ENCODE data around the gene CNPPD1. TPM values are rescaled to one million over a fixed set of nuclear protein-coding genes. Genes with fewer than 3 reads are reported as not detected.

CNPPD1 gene
- total and polyA plus RNA-seq, 7 donors, result 58.5 to 81.5 (median 71.7) TPM

- H3K36me3 ChIP-seq (ENCODE audit: insufficient read depth in 1 of 2, low read depth in 1 of 2), result peaks cover 3 to 67% of the 10 kb centered on the region in 2 donors
- no peaks in the 10 kb centered on the region for H3K27me3 ChIP-seq (ENCODE audit: insufficient read depth in 3 of 3, low read length in 2 of 3)
- TF ChIP-seq CTCF (IDR thresholded peaks at IDR 0.05), result peak; percentile 44
- intact Hi-C loops (cut with DNase I), result loop anchor here (1.0 to 10.0 kb wide), 5 partner anchors 29 to 783 kb away; partner anchors contain the start of genes ABCB6 (in 1 of the 2), CHPF (in 1 of the 2), CTDSP1 (in 1 of the 2) and TMEM198 (in 1 of the 2)
- ATAC-seq (peak; percentile 77 to 87 (median 80)), DNase-seq (peak; percentile 87 to 93)
- peak within 1 kb of the TSS; percentile 87 for H3K27ac ChIP-seq
- peak within 1 kb of the TSS; percentile 100 for H3K4me3 ChIP-seq
- WGBS, 3 donors, result 0 to 1% (median 0%) methylated on average over 36 to 67 of the region's 67 CpGs
- no peaks in the 10 kb centered on the region for H3K9me3 ChIP-seq
- peaks cover 31% of the 10 kb centered on the region for H3K4me1 ChIP-seq
These were observed 1.0 kb upstream of the CNPPD1 start, which contains the start of gene RETREG2 for GRCh38 chr2:219177552-219178376. Gene RETREG2 (plus strand): TSS chr2:219178275. CDS start chr2:219178353, 78 bp downstream.

- Histone ChIP-seq H3K4me3 (peak overlapping the region; percentile 100), H3K36me3 (ENCODE audit: insufficient read depth in 1 of 2, low read depth in 1 of 2) (peaks cover 2 to 58% of the 10 kb centered on the region in 2 donors), H3K27ac (peak overlapping the region; percentile 87), H3K4me1 (peaks cover 44% of the 10 kb centered on the region), H3K9me3 (no peaks in the 10 kb centered on the region), H3K27me3 (ENCODE audit: insufficient read depth in 3 of 3, low read length in 2 of 3) (no peaks in the 10 kb centered on the region)
- peak; percentile 28 to 50 (median 44) for ATAC-seq
- TF ChIP-seq CTCF (IDR thresholded peaks at IDR 0.05), result no peak
- DNase-seq, result peak; percentile 55 to 74
- intact Hi-C loops (cut with DNase I), result loop anchor here (5.0 to 10.0 kb wide), 4 partner anchors 41 to 781 kb away; partner anchors contain the start of genes ABCB6 (in 1 of the 2), CHPF (in 1 of the 2), CTDSP1 (in 1 of the 2) and TMEM198 (in 1 of the 2)
- WGBS, 3 donors, result 2 to 5% (median 3%) methylated on average over 25 to 45 of the region's 45 CpGs
These were observed 552 bp downstream of the CNPPD1 start for GRCh38 chr2:219175928-219176817.

GRCh38 chr2:219175486-219175885, 1.2 kb downstream of the CNPPD1 start:
- no peak for DNase-seq
- H3K4me1 ChIP-seq, result peaks cover 50% of the 10 kb centered on the region
- intact Hi-C loops (cut with DNase I), result loop anchor here (5.0 to 10.0 kb wide), 4 partner anchors 42 to 781 kb away; partner anchors contain the start of genes ABCB6 (in 1 of the 2), CHPF (in 1 of the 2), CTDSP1 (in 1 of the 2) and TMEM198 (in 1 of the 2)

More at GRCh38 chr2:219175486-219175885, 1.2 kb downstream of the CNPPD1 start:
- 76 to 83% (median 79%) methylated on average over 7 of the region's 7 CpGs for WGBS, 3 donors
- H3K27me3 ChIP-seq (ENCODE audit: insufficient read depth in 3 of 3, low read length in 2 of 3), result no peaks in the 10 kb centered on the region
- no peak for TF ChIP-seq CTCF (IDR thresholded peaks at IDR 0.05)
- peak overlapping the region; percentile 100 for H3K4me3 ChIP-seq
- ATAC-seq, result no peak
- peak overlapping the region; percentile 87 for H3K27ac ChIP-seq
- H3K36me3 ChIP-seq (ENCODE audit: insufficient read depth in 1 of 2, low read depth in 1 of 2), result peaks cover 0 to 52% of the 10 kb centered on the region in 2 donors
- H3K9me3 ChIP-seq, result no peaks in the 10 kb centered on the region
